ENCODE data around the gene UBE2S. TPM values are rescaled to one million over a fixed set of nuclear protein-coding genes. Genes with fewer than 3 reads are reported as not detected.

Gene UBE2S
- total RNA-seq, 2 donors from 2014 or later: 202 to 246 TPM

DNA sequence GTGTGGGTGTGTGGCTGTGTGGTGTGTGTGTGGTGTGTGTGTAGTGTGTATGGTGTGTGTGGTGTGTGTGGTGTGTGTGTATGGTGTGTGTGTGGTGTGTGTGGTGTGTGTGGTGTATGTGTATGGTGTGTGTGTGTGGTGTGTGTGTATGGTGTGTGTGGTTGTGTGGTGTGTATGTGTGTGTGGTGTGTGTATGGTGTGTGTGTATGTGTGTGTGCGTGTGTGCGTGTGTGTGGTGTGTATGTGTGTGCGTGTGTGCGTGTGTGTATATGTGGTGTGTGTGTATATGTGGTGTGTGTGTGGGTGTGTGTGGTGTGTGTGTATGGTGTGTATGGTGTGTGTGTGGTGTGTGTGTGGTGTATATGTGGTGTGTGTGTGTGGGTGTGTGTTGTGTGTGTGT is 27.4 kb upstream of the UBE2S start:
- H3K4me1 Mint-ChIP-seq: no peaks in the 10 kb centered on the region
- Histone ChIP-seq H3K9ac (ENCODE audit: extremely low read depth, low read length, poor library complexity, severe bottlenecking) (no peak overlapping the region), H3K27me3 (ENCODE audit: control insufficient read depth, insufficient read depth, low read length, poor library complexity, severe bottlenecking) (peaks cover 62% of the 10 kb centered on the region), H3K4me1 (ENCODE audit: control insufficient read depth, insufficient read depth, low read length) (no peaks in the 10 kb centered on the region), H3K27ac (ENCODE audit: low read depth, low read length) (no peak overlapping the region), H3K4me3 (ENCODE audit: low read length) (no peak overlapping the region), H3K9me3 (ENCODE audit: control insufficient read depth, low read length) (no peaks in the 10 kb centered on the region), H3K36me3 (ENCODE audit: control insufficient read depth, insufficient read depth, low read length) (no peaks in the 10 kb centered on the region)
- no peaks in the 10 kb centered on the region for H3K36me3 Mint-ChIP-seq (ENCODE audit: low read depth)
- WGBS, 2 experiments (ENCODE audit: insufficient coverage in 1 of 2, insufficient read length in 1 of 2): 97% methylated on average over 4 of the region's 4 CpGs; no CpG with 5 or more reads in 1 of the 2 experiments
- no peaks in the 10 kb centered on the region for H3K9me3 Mint-ChIP-seq
- no peak overlapping the region for H3K4me3 Mint-ChIP-seq
- H3K27me3 Mint-ChIP-seq (ENCODE audit: insufficient read depth): peaks cover 48% of the 10 kb centered on the region
- TF ChIP-seq, protein P1, sequence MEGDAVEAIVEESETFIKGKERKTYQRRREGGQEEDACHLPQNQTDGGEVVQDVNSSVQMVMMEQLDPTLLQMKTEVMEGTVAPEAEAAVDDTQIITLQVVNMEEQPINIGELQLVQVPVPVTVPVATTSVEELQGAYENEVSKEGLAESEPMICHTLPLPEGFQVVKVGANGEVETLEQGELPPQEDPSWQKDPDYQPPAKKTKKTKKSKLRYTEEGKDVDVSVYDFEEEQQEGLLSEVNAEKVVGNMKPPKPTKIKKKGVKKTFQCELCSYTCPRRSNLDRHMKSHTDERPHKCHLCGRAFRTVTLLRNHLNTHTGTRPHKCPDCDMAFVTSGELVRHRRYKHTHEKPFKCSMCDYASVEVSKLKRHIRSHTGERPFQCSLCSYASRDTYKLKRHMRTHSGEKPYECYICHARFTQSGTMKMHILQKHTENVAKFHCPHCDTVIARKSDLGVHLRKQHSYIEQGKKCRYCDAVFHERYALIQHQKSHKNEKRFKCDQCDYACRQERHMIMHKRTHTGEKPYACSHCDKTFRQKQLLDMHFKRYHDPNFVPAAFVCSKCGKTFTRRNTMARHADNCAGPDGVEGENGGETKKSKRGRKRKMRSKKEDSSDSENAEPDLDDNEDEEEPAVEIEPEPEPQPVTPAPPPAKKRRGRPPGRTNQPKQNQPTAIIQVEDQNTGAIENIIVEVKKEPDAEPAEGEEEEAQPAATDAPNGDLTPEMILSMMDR (conservative IDR thresholded peaks at IDR 0.05): no peak
- H3K27ac Mint-ChIP-seq: no peak overlapping the region
- DNase-seq: no peak

DNA sequence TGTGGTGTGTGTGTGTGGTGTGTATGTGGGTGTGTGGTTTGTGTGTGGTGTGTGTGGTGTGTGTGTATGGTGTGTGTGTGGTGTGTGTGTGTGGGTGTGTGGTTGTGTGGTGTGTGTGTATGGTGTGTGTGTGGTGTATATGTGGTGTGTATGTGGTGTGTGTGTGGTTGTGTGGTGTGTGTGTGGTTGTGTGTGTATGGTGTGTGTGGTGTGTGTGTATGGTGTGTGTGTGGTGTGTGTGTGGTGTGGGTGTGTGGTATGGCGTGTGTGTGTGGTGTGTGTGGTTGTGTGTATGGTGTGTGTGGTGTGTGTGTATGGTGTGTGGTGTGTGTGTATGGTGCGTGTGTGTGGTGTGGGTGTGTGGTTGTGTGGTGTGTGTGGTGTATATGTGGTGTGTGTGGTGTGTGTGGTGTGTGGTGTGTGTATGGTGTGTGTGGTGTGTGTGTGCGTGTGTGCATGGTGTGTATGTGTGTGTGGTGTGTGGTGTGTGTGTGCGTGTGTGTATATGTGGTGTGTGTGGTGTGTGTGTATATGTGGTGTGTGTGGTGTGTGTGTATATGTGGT is 26.9 kb upstream of the UBE2S start:
- Histone ChIP-seq H3K27me3 (ENCODE audit: control insufficient read depth, insufficient read depth, low read length, poor library complexity, severe bottlenecking) (peaks cover 56% of the 10 kb centered on the region), H3K9ac (ENCODE audit: extremely low read depth, low read length, poor library complexity, severe bottlenecking) (no peak overlapping the region), H3K4me1 (ENCODE audit: control insufficient read depth, insufficient read depth, low read length) (no peaks in the 10 kb centered on the region), H3K36me3 (ENCODE audit: control insufficient read depth, insufficient read depth, low read length) (no peaks in the 10 kb centered on the region), H3K27ac (ENCODE audit: low read depth, low read length) (no peak overlapping the region), H3K4me3 (ENCODE audit: low read length) (no peak overlapping the region), H3K9me3 (ENCODE audit: control insufficient read depth, low read length) (no peaks in the 10 kb centered on the region)
- TF ChIP-seq, protein P1 (conservative IDR thresholded peaks at IDR 0.05): no peak
- H3K27ac Mint-ChIP-seq: no peak overlapping the region
- H3K9me3 Mint-ChIP-seq: no peaks in the 10 kb centered on the region
- no peaks in the 10 kb centered on the region for H3K36me3 Mint-ChIP-seq (ENCODE audit: low read depth)
- WGBS, 2 experiments (ENCODE audit: insufficient coverage in 1 of 2, insufficient read length in 1 of 2): 70% methylated on average over 3 of the region's 4 CpGs; no CpG with 5 or more reads in 1 of the 2 experiments
- H3K4me3 Mint-ChIP-seq: no peak overlapping the region
- no peak for DNase-seq
- H3K4me1 Mint-ChIP-seq: no peaks in the 10 kb centered on the region
- peaks cover 45% of the 10 kb centered on the region for H3K27me3 Mint-ChIP-seq (ENCODE audit: insufficient read depth)

DNA sequence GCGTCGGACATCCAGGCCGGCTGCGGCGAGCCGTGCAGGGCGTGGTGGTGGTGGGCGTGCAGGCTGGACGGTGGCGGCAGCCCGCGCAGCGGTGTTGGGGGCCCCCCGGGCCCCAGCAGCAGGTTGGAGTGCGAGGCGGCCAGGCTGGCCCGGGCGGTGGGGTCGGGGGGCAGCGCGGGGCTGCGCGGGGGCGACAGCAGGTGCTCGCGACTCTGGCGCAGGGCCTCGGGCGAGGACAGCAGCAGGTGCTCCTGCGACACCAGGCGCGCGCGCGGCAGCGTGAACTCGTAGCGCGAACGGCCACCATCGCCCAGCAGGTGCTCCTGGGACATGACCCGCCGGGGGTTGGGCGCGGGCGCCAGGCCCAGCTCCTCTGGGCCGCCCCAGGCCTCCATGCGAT is 25.7 kb upstream of the UBE2S start:
- H3K27me3 ChIP-seq (ENCODE audit: control insufficient read depth, insufficient read depth, low read length, poor library complexity, severe bottlenecking): peaks cover 45% of the 10 kb centered on the region
- peak; percentile 29 for DNase-seq
- Mint-ChIP-seq H3K36me3 (ENCODE audit: low read depth) (no peaks in the 10 kb centered on the region), H3K4me3 (no peak overlapping the region), H3K9me3 (no peaks in the 10 kb centered on the region), H3K27ac (no peak overlapping the region), H3K27me3 (ENCODE audit: insufficient read depth) (peaks cover 36% of the 10 kb centered on the region), H3K4me1 (no peaks in the 10 kb centered on the region)
- H3K9ac ChIP-seq (ENCODE audit: extremely low read depth, low read length, poor library complexity, severe bottlenecking): no peak overlapping the region
- H3K4me3 ChIP-seq (ENCODE audit: low read length): no peak overlapping the region
- no peaks in the 10 kb centered on the region for H3K9me3 ChIP-seq (ENCODE audit: control insufficient read depth, low read length)
- H3K36me3 ChIP-seq (ENCODE audit: control insufficient read depth, insufficient read depth, low read length): no peaks in the 10 kb centered on the region
- TF ChIP-seq, protein P1 (conservative IDR thresholded peaks at IDR 0.05): no peak
- H3K27ac ChIP-seq (ENCODE audit: low read depth, low read length): no peak overlapping the region
- WGBS, 2 experiments (ENCODE audit: insufficient coverage in 1 of 2, insufficient read length in 1 of 2): 71 to 87% methylated on average over 47 to 48 of the region's 48 CpGs
- no peaks in the 10 kb centered on the region for H3K4me1 ChIP-seq (ENCODE audit: control insufficient read depth, insufficient read depth, low read length)

Measured in endodermal cell (in vitro differentiated cells).